ENCODE measurements around the gene RNASE4.
"Not testable (repeated sequence)": the region's sequence is repeated elsewhere in the genome, so short reads cannot be mapped to it uniquely, and the experiment has no call there.

Gene RNASE4

GRCh38 chr14:20699931-20700330, 15.6 kb downstream of the RNASE4 start:
- no peak for DNase-seq

GRCh38 chr14:20700965-20701364, 16.6 kb downstream of the RNASE4 start:
- DNase-seq = not testable (repeated sequence)

DNA sequence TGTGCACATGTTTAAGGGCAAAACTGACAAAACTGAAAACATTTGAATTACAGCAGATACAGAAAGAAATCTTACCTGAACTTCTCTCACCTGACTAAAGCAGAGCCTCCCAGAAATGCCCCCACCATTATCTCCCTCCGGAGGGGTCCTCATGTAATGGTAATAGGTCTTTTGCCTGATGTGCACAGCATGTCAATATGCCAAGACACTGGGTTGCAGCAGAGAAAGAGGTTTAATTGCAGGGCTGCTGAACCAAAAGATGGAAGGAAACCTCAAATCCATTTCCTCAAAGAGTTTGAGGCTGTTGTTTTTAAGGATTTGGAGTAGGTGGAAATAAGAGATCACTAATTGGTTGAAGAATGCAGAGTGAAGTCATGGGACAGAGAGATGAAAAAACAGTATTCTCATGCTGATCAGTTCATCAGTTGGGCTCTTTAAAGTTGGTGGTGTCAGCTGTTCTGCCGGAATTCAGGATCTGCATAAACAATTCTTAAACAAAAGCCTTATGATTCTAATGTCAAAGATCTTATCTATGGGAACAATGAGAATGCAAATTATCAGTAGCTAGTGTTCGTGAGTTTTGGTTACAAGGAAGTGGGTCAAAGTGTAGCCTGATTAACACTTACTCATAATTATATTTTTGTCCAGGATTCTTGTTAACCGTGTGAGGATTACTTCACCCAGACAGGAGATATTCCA, 22.4 kb downstream of the RNASE4 start:
- no peak for DNase-seq

DNA sequence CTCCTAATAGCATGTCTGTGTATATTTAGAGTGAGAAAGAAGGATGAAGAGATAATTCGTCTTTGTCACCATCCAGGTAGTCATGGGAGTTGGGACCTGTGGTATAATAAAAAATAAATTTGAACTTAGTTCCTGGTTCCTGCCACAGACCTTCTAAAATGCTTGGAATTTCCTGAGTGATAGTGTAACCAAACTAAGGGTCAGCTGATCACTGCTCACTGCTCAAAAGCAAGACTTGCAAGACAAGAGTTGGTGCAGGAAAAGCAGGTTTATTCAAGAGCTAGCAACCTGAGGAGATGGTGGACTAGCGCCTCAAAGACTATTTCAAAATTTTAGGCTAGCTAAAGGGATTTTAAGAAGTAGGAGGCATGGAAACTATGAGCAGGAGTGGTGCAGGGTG, 23.3 kb downstream of the RNASE4 start:
- DNase-seq = peak; percentile 25

DNA sequence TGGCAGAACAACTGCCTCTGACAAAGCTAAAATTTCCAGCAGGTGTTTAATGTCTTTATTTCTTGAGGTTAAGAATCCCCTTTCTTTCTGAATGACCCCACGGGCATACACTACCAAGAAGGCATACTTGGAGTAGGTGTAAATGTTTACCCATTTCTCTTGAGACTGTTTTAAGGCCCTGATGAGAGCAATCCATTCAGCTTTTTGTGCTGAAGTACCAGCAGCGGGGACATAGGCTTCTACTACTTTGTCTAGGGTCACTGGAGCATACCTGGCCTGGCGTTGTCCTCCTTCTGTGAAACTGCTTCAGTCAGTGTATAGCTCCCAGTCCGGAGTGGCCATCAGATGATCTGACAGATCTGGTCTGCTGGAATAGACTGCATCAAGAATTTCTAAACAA, 26.9 kb downstream of the RNASE4 start:
- no peak for DNase-seq

- no peak for DNase-seq
These were observed 27.3 kb downstream of the RNASE4 start for GRCh38 chr14:20711685-20712084.

DNA sequence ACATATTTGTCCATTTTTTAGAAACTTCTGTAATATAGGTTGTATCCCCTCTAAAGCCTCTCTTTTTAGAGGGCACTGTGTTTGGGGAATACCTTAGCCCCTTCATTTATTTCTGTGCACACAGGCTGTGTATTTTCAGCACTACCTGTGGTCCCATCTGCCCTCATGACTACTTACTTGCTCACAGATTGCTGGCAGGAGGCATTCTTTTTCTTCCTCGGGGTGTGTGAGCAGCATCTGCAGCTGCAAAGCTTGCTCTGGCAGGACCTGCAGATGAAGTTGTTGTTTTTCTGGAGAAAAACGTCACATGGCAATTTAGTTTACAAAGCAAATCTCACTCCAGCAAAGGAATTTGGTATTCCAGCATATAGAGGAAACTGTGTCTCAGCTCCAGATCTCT, 28.5 kb downstream of the RNASE4 start:
- no peak for DNase-seq

- DNase-seq = peak; percentile 89
These were observed 30.4 kb downstream of the RNASE4 start for GRCh38 chr14:20714593-20715250.

DNA sequence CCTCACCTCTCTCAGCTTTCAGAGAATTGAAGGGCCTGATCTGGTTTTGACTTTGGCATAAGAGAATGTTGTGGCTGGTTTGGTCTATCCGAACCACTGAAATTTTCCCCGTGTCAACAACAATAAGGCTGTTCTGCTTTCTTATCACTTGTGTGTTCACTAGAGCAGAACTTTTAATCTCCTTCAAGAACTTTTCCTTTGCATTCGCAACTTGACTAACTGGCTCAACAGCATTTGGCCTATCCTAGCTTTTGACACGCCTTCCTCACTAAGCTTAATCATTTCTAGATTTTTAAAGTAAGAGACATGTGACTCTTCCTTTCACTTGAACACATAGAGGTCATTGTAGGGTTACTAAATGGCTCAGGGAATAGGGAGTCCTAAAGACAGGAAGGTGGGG, 35.4 kb downstream of the RNASE4 start:
- DNase-seq = no peak

- DNase-seq = no peak
These were observed 36.4 kb downstream of the RNASE4 start for GRCh38 chr14:20720741-20721140.

DNA sequence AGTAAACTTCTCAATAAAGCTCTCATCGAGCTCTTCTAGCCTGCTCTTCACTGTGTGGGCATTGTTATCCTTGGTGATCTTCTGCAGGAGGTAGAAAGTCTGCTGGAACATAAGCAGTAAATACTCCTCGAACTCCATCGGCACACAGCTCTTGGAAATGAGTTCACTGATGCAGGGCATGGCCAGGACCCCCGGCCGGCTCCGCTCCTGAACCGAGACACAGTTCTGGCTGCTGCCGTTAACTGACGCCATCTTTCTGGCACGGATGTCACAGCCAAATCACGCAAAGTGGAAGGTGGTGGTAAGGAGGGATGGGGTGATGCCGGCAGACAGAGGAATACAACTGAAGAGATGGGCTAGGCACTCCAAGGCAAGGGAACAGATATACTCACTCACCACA, 37.7 kb downstream of the RNASE4 start:
- DNase-seq = no peak

GRCh38 chr14:20723488-20723887, 39.1 kb downstream of the RNASE4 start:
- no peak for DNase-seq

DNA sequence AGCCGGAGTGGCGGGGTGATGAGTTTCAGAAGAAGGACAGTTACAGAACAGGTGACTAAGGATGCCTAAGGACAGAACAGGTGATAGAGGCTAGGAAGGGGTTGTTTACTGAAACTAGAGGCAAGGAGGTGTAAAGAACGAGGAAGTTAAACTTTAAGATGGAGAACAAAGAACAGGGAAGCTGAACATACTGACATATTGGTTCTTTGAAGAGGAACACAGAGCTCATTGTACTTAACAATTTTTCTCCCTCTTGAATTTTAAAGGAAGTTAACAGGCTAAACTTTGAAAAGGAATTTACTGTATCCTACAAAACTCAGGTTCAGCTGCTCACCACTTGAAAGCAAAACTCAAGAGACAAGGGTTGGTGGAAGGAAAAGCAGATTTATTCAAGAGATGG, 41.8 kb downstream of the RNASE4 start:
- DNase-seq = peak; percentile 11

- no peak for DNase-seq
These were observed 42.2 kb downstream of the RNASE4 start for GRCh38 chr14:20726531-20726930.

DNA sequence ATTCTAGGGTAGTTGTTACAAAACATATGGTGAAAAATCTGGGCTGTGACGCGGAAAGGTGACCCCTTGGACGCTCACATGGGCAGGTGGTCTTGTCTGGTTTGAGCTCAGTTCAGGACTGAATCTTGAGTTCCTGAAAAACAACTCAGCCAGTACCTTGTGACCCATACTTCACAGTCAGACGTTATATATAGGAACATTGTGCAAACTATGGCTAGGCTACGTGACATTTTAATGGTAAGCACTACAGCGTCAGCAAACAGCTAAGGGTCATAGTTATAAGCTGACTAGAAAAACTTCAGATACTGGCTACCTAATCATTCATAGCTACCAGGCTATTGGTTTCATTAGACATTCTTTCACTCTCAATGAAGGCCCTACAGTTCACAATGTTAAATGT, 46.5 kb downstream of the RNASE4 start:
- DNase-seq = peak; percentile 68

GRCh38 chr14:20732477-20732876, 48.1 kb downstream of the RNASE4 start:
- no peak for DNase-seq

- DNase-seq = peak; percentile 41
These were observed 48.7 kb downstream of the RNASE4 start for GRCh38 chr14:20732979-20733635.

GRCh38 chr14:20733684-20734429, 49.5 kb downstream of the RNASE4 start:
- DNase-seq = no peak

DNA sequence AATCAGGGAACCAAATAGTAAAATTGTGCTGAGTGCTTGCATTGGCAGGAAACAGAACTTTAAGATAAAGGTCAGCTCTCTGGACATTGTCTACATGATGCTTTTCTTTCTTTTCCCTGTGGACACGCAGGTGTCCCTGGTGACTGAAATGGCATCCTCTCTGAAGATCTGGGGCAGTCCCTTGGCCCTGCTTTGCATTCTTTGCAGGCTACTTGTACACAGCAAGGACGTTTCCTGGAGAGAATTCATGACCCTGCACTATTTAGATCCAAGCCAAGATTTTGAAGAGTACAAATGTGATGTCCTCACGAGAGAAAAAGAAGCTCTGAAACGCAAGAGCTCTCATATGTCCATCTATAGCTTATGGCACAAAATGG, 50.1 kb downstream of the RNASE4 start:
- DNase-seq = no peak

- not testable (repeated sequence) for DNase-seq
These were observed 53.9 kb downstream of the RNASE4 start for GRCh38 chr14:20738292-20738691.

DNA sequence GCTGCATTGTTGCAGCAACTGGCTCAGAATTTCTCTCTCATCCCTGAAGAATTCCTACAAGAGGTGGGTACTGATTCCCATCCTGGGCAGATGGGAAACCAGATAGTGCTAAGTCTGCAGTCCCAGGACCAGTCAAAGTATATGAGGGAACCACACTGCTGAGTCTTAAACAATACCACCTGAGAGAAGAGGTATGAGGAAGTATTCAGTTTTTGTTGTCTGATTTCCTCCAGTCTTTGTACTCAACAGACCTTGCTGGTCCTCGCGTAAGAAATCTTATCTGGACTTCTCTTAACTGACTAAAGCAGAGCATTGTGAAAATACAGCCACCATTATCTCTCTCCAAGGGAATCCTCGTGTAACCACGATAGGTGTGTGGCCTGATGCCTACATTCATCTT, 57.8 kb downstream of the RNASE4 start:
- no peak for DNase-seq

- no peak for DNase-seq
These were observed 59.2 kb downstream of the RNASE4 start for GRCh38 chr14:20743556-20743955.

DNA sequence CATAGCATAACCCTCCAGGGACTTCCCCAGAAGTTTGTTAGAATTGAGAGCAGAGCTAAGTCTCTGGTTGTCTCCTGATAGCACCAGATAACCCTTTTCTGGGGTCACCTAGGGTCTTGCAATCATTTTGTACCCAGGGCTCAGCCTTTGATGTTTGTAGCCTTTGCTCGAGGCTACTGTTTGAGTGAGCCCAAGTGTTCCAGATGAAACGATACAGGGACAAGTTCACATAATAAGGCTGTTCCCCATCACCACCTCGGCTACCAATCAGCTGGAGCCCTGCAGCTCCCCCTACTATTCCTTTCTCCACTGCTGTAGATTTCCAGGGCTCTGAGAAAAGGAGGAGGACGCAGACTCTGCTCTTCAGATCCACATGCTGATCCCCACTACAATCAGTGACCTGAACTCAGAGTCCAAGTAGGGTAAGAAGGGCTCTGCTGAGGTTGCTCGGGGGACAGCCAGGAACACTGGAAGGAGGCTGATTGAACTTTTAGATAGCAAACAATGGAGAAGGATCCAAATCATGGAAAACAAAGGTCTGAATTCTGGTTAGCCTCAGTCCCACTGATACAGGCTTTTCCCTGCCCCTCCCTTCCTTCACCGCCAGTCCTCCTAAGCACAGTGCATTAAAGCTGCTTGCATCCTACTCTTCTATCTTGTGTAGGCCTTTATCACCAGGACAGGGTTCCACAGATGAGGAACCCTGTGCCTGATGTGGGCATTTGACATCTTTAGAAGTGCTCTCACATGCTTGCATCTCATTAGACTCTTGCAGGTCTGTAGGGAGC, 61.4 kb downstream of the RNASE4 start, which contains the start of gene EDDM3A:
Gene EDDM3A, plus strand, starts transcription at position 317 of the 788 bp plus-strand sequence. CDS start 1,694 bp downstream, outside the sequence.
- no peak for DNase-seq
